ENCODE data around the gene COQ8A. TPM values are rescaled to one million over a fixed set of nuclear protein-coding genes. Genes with fewer than 3 reads are reported as not detected.

Gene COQ8A
- polyA plus RNA-seq, 1 donor, result 38.7 TPM

DNA sequence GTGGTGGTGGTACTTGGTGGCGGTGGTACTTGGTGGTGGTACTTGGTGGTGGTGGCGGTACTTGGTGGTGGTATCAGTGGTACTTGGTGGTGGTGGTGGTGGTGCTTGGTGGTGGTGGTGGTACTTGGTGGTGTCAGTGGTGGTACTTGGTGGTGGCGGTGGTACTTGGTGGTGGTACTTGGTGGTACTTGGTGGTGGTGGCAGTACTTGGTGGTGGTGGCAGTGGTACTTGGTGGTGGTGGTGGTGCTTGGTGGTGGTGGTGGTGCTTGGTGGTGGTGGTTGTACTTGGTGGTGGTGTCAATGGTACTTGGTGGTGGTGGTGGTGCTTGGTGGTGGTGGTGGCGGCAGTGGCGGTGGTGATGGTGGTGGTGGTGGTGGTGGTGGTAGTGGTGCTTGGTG lies 20.2 kb downstream of the COQ8A start:
- H3K36me3 ChIP-seq (ENCODE audit: control insufficient read depth, insufficient read depth, low read length), result peaks cover 16% of the 10 kb centered on the region
- peaks cover 12% of the 10 kb centered on the region for H3K9me3 ChIP-seq (ENCODE audit: control insufficient read depth, low read depth, low read length)
- H3K27me3 ChIP-seq (ENCODE audit: control insufficient read depth, insufficient read depth, low read length), result no peaks in the 10 kb centered on the region
- H3K4me3 ChIP-seq (ENCODE audit: low read length), result no peak overlapping the region
- no peak overlapping the region for H3K27ac ChIP-seq (ENCODE audit: low read length)
- H3K4me1 ChIP-seq (ENCODE audit: control insufficient read depth, insufficient read depth, low read length), result no peaks in the 10 kb centered on the region
- DNase-seq, result no peak
- no CpG with 5 or more reads among the region's 5 CpGs for WGBS (ENCODE audit: insufficient coverage, low lambda C conversion rate)

DNA sequence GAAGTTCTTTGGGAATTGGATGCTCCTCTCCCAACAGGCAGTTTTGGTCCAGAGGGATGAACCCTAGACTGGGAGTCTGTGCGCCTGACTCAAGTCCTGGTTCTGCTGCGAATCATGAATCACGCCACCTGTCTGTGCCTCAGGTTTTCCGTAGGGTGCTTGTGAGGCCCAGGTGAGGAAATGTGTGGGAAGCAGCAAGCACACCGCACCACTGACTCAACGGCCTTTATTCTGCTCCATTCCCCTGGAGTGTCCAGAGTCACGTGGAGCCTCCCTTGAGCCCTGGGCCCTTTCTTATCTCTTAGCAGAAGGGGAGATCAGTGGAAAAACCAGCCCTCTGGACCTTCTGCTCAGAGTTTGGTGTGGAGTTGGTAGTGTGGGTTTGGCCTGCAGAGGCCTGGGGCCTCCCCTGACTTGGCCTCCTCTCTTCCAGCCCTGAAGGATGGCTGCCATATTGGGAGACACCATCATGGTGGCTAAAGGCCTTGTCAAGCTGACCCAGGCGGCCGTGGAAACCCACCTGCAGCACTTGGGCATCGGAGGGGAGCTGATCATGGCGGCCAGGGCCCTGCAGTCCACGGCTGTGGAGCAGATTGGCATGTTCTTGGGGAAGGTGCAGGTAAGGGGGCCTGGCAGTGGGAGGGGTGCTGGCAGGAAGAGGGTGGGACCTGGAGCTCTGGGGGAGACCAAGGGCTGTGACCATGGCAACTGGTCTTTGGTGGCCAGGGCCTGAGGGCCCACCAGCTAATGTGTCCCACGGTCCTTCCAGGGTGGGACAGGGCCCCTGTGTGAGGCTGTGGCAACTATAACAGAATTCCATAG lies 21.1 kb downstream of the COQ8A start:
- H3K36me3 ChIP-seq (ENCODE audit: control insufficient read depth, insufficient read depth, low read length), result peaks cover 25% of the 10 kb centered on the region
- H3K27ac ChIP-seq (ENCODE audit: low read length), result no peak overlapping the region
- no CpG with 5 or more reads among the region's 13 CpGs for WGBS (ENCODE audit: insufficient coverage, low lambda C conversion rate)
- H3K4me1 ChIP-seq (ENCODE audit: control insufficient read depth, insufficient read depth, low read length), result no peaks in the 10 kb centered on the region
- no peak overlapping the region for H3K4me3 ChIP-seq (ENCODE audit: low read length)
- H3K9me3 ChIP-seq (ENCODE audit: control insufficient read depth, low read depth, low read length), result peaks cover 12% of the 10 kb centered on the region
- DNase-seq, result no peak
- no peaks in the 10 kb centered on the region for H3K27me3 ChIP-seq (ENCODE audit: control insufficient read depth, insufficient read depth, low read length)

DNA sequence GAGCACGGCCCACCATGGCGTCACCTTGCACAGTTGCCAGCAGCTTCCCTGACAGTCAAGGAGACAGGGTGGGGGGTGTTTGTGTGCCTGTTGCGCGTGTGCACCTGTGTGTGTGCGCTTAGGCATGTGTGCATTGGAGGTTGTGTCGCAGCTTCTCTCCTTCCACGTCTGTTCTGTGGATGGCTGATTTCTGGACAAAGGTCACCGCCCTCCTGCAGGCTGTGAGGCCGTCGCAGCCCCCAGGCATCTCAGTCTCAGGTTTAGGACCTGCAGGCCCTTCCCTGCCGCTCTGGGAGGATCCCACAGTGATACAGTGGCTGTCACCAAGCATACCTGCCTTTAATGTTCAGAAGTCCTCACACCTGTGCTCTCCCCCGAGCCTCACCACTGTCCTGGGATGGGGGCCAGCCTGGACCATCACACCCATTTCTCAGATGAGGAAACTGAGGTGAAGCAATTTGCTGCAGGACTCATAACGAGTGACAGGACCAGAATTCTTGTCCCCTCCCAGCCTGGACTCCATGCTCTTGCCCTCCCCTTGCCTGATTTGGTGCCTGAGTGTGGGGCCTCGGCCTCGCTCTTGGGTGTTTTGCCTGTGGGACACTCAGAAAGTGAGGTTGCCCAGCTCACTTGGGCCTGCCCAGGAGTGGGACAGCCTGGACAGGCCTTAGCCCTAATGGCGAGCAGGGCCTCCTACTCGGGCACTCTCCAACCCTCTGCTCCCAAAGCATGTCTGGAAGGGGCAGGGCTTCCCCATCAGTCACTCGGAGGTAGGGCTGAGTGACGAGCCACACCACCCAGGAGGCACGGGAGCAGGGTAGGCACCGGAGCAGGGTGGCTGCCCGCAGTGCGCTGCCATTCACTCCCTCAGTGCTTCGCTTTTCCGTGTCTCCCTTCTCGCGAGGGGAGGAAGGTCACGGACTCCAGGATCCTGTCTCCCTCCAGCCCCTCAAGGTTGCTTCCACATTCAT lies 22.6 kb downstream of the COQ8A start:
- Histone ChIP-seq H3K4me1 (ENCODE audit: control insufficient read depth, insufficient read depth, low read length) (no peaks in the 10 kb centered on the region), H3K4me3 (ENCODE audit: low read length) (no peak overlapping the region), H3K27ac (ENCODE audit: low read length) (no peak overlapping the region), H3K36me3 (ENCODE audit: control insufficient read depth, insufficient read depth, low read length) (peaks cover 31% of the 10 kb centered on the region), H3K27me3 (ENCODE audit: control insufficient read depth, insufficient read depth, low read length) (no peaks in the 10 kb centered on the region), H3K9me3 (ENCODE audit: control insufficient read depth, low read depth, low read length) (peaks cover 12% of the 10 kb centered on the region)
- no peak for DNase-seq
- WGBS (ENCODE audit: insufficient coverage, low lambda C conversion rate), result no CpG with 5 or more reads among the region's 28 CpGs

DNA sequence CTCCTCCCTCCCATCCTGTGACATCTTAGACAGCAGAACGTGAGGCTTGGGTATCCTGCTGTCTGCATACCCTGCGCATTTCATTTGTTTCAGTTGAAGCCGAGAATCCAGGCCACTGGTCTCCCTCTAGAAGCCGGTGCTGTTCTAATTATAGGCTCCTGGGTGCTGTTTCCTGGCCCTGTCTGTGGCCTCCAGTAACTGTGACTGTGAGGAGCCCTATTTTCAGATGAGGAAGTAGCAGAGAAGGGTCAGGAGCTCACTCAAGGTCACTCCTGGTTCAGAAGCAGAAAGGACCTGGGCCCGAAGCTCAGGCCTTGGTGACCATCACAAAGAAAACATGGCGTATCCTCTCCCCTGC lies 24.0 kb downstream of the COQ8A start:
- H3K4me1 ChIP-seq (ENCODE audit: control insufficient read depth, insufficient read depth, low read length), result no peaks in the 10 kb centered on the region
- no peaks in the 10 kb centered on the region for H3K27me3 ChIP-seq (ENCODE audit: control insufficient read depth, insufficient read depth, low read length)
- no peak overlapping the region for H3K4me3 ChIP-seq (ENCODE audit: low read length)
- peaks cover 8% of the 10 kb centered on the region for H3K9me3 ChIP-seq (ENCODE audit: control insufficient read depth, low read depth, low read length)
- peaks cover 36% of the 10 kb centered on the region for H3K36me3 ChIP-seq (ENCODE audit: control insufficient read depth, insufficient read depth, low read length)
- no peak for DNase-seq
- WGBS (ENCODE audit: insufficient coverage, low lambda C conversion rate), result no CpG with 5 or more reads among the region's 6 CpGs
- no peak overlapping the region for H3K27ac ChIP-seq (ENCODE audit: low read length)

DNA sequence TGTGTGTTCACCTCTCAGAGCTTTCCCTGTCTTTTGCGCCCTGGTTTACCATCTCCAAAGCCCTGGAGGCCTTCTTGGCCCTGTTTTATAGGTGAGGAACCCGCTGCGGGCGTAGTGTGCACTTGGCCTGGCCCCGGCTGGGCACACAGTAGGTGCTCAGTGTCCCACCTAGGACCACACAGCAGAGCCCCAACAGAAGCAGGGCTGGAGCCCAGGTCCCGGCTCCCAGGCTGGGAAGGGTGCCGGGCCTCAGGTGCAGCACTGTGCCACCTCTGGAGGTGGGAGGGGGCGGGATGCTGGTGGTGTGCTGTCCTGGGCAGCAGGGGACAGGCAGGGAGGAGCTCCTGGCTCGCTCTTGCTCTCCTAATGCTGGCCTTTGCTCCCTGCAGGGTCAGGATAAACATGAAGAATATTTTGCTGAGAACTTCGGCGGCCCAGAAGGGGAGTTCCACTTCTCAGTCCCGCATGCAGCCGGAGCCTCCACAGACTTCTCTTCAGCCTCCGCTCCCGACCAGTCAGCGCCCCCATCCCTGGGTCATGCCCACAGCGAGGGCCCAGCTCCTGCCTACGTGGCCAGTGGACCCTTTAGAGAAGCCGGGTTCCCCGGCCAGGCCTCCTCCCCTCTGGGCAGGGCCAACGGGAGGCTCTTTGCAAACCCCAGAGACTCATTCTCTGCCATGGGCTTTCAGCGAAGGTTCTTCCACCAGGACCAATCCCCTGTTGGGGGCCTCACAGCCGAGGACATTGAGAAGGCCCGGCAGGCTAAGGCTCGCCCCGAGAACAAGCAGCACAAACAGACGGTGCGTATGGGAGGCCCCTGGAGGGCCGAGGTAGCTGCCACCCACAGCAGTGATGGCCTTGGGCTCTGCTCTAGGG lies 24.8 kb downstream of the COQ8A start:
- WGBS (ENCODE audit: insufficient coverage, low lambda C conversion rate), result no CpG with 5 or more reads among the region's 29 CpGs
- Histone ChIP-seq H3K4me1 (ENCODE audit: control insufficient read depth, insufficient read depth, low read length) (no peaks in the 10 kb centered on the region), H3K9me3 (ENCODE audit: control insufficient read depth, low read depth, low read length) (peaks cover 7% of the 10 kb centered on the region), H3K36me3 (ENCODE audit: control insufficient read depth, insufficient read depth, low read length) (peaks cover 36% of the 10 kb centered on the region), H3K27me3 (ENCODE audit: control insufficient read depth, insufficient read depth, low read length) (no peaks in the 10 kb centered on the region), H3K27ac (ENCODE audit: low read length) (no peak overlapping the region), H3K4me3 (ENCODE audit: low read length) (no peak overlapping the region)
- DNase-seq, result no peak

DNA sequence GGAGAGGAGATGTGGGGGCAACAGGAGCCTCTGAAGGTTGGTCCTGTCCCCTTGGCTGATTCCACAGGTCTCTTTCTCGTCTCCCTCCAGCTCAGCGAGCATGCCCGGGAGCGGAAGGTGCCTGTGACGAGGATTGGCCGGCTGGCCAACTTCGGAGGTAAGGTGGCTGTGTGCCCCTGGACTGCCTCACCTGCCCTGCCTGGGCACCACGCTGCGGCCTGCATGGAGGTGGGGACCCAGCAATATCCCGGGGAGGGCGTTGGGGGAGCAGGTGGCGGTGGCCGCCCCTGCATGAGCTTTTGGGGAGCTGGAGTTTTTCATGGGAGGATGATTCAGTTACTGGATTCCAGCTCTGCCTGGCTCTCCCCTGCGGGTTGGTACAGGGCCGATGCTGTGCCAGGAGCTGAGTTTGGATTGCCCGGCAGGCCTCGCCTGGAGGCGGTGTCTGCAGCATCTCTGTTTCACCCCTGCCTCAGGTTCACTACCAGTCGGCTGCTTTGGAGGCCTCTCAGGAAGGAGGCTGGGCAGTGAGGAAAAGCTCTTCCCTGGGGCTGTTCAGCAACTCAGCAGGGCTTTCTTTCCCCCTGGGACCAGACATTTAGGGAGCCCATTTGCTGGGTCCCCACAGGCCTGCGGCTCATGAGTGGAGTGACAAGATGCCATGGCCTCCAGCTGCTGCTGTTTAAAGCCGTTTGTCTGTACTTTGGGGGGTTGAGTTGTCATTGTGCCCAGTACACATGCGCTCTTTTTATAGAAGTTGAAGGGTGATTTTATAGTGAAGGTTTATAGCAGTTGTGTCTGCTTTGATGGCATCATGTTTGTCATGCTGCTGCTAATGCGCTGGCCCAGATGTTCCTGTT lies 25.7 kb downstream of the COQ8A start:
- Histone ChIP-seq H3K4me3 (ENCODE audit: low read length) (no peak overlapping the region), H3K27ac (ENCODE audit: low read length) (no peak overlapping the region), H3K36me3 (ENCODE audit: control insufficient read depth, insufficient read depth, low read length) (peaks cover 36% of the 10 kb centered on the region), H3K27me3 (ENCODE audit: control insufficient read depth, insufficient read depth, low read length) (no peaks in the 10 kb centered on the region), H3K4me1 (ENCODE audit: control insufficient read depth, insufficient read depth, low read length) (no peaks in the 10 kb centered on the region), H3K9me3 (ENCODE audit: control insufficient read depth, low read depth, low read length) (no peaks in the 10 kb centered on the region)
- WGBS (ENCODE audit: insufficient coverage, low lambda C conversion rate), result no CpG with 5 or more reads among the region's 23 CpGs
- no peak for DNase-seq

DNA sequence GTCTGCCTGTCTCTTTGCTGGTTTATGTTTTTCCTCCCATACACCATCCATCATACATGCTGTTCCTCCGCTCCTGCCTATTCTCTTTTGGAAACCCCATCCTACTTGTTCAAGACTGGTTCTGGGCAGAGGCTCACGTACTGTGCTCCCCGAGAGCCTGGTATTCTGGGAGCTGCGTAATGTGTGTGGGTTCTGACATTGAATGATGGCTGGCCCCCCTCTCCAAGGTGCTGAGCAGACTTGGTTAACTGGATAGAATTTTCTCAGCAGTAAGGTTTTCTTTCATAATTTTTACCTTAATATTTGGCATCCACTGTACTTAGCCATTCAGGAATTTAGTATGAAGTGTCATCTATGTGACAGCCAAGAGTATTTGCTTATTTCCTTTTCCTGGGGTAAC lies 26.6 kb downstream of the COQ8A start:
- H3K4me3 ChIP-seq (ENCODE audit: low read length), result no peak overlapping the region
- H3K4me1 ChIP-seq (ENCODE audit: control insufficient read depth, insufficient read depth, low read length), result no peaks in the 10 kb centered on the region
- H3K27ac ChIP-seq (ENCODE audit: low read length), result no peak overlapping the region
- no peak for DNase-seq
- H3K27me3 ChIP-seq (ENCODE audit: control insufficient read depth, insufficient read depth, low read length), result no peaks in the 10 kb centered on the region
- no CpG with 5 or more reads among the region's 4 CpGs for WGBS (ENCODE audit: insufficient coverage, low lambda C conversion rate)
- peaks cover 6% of the 10 kb centered on the region for H3K9me3 ChIP-seq (ENCODE audit: control insufficient read depth, low read depth, low read length)
- peaks cover 36% of the 10 kb centered on the region for H3K36me3 ChIP-seq (ENCODE audit: control insufficient read depth, insufficient read depth, low read length)

DNA sequence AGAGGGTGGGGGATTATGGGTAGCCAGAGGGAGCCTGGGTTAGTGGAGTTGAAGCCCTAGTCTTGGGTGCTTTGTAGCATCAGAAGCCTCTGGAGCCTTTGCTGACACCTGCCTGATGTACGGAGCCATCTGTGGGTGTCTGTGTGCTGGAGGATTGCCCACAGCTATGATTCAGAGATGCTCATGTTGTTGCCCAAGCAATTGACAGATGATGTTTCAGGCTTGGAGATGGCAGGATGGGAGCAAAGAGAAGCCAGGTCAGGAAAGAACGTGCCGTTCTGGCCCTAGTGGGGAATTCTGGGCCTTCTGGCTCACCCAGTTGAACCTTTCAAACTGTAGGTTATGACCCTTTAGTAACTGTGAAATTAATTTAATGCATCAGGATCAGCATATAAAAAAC lies 27.6 kb downstream of the COQ8A start:
- no peak overlapping the region for H3K4me3 ChIP-seq (ENCODE audit: low read length)
- no CpG with 5 or more reads among the region's 3 CpGs for WGBS (ENCODE audit: insufficient coverage, low lambda C conversion rate)
- H3K4me1 ChIP-seq (ENCODE audit: control insufficient read depth, insufficient read depth, low read length), result no peaks in the 10 kb centered on the region
- no peak for DNase-seq
- peaks cover 30% of the 10 kb centered on the region for H3K36me3 ChIP-seq (ENCODE audit: control insufficient read depth, insufficient read depth, low read length)
- no peaks in the 10 kb centered on the region for H3K27me3 ChIP-seq (ENCODE audit: control insufficient read depth, insufficient read depth, low read length)
- H3K27ac ChIP-seq (ENCODE audit: low read length), result no peak overlapping the region
- peaks cover 11% of the 10 kb centered on the region for H3K9me3 ChIP-seq (ENCODE audit: control insufficient read depth, low read depth, low read length)

DNA sequence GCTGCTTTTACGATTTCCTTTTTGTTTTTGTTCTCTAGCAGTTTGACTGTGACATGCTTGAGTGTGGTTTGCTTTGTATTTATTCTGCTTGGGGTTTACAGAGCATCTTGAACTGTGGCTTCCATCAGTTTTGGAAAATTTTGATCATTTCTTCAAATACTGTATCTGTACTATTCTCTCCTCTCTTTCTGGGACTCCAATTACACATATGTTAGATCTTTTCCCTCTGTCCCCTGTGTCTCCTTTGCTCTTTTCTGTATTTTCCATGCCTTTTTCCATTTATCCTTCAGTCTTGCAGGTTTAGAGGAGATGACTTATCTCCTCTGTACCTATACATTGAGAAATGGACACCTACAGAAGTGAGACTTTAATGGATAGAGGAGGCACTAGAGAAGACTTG lies 31.7 kb downstream of the COQ8A start:
- H3K27ac ChIP-seq (ENCODE audit: low read length), result no peak overlapping the region

More for the DNA sequence above, 31.7 kb downstream of the COQ8A start:
- H3K27me3 ChIP-seq (ENCODE audit: control insufficient read depth, insufficient read depth, low read length), result no peaks in the 10 kb centered on the region
- H3K4me1 ChIP-seq (ENCODE audit: control insufficient read depth, insufficient read depth, low read length), result peaks cover 23% of the 10 kb centered on the region
- H3K4me3 ChIP-seq (ENCODE audit: low read length), result no peak overlapping the region
- peaks cover 9% of the 10 kb centered on the region for H3K36me3 ChIP-seq (ENCODE audit: control insufficient read depth, insufficient read depth, low read length)
- WGBS (ENCODE audit: insufficient coverage, low lambda C conversion rate), result 100% methylated on average over 1 of the region's 1 CpG
- H3K9me3 ChIP-seq (ENCODE audit: control insufficient read depth, low read depth, low read length), result peaks cover 11% of the 10 kb centered on the region
- DNase-seq, result no peak
